A549 (cell line): ENCODE data around the gene ZNF628. TPM values are rescaled to one million over a fixed set of nuclear protein-coding genes. Genes with fewer than 3 reads are reported as not detected.

Experiments used
- ATAC-seq, 2 experiments: fragments of 200-7000 bp in 1 of 2; fragments of >200 bp in 1 of 2; cut with Nextera tagmentation in 1 of 2; cut with Tn5 transposase in 1 of 2; 3 replicates each; pipeline versions ENCODE4 v1.8.0 to v1.9.1; 2018 to 2020; ENCODE audit warnings: mild to moderate bottlenecking in 1 of 2, moderate library complexity in 1 of 2
- CTCF ChIA-PET: fragments of 300-600 bp; sonication (Branson Sonifier 250); formaldehyde crosslinking; extraction: SDS; loops from one replicate; lab custom pipeline; 2021; ENCODE audit warnings: antibody characterized with exemption, inconsistent platforms; lab: Yijun Ruan, JAX
- POLR2A ChIA-PET: fragments of 350-600 bp; formaldehyde crosslinking; extraction: SDS; loops from one replicate; lab custom pipeline; 2021; ENCODE audit warnings: antibody characterized with exemption, inconsistent platforms; lab: Yijun Ruan, JAX
- DNase-seq, 2 experiments: peaks; one replicate each; pipeline versions ENCODE4 v3.0.0 to v3.0.0-alpha.2; 2011 to 2016; ENCODE audit warnings: low read depth in 1 of 2, low spot score in 1 of 2
- FAIRE-seq: peaks from 2 replicates; lab custom pipeline; 2011; peaks lifted over from hg19 to GRCh38; lab: Jason Lieb, UNC
- H3K27ac ChIP-seq, 2 experiments: fragments of >200 bp; sonication (Bioruptor Twin); formaldehyde crosslinking; 3 replicates each; pipeline ENCODE4 v1.5.1; 2016 to 2017
- H3K4me1 ChIP-seq: fragments of >200 bp; sonication (Bioruptor Twin); formaldehyde crosslinking; 3 replicates; pipeline ENCODE4 v1.6.1; 2016
- H3K4me2 ChIP-seq: fragments of >200 bp; sonication (Bioruptor Twin); formaldehyde crosslinking; 3 replicates; pipeline ENCODE4 v1.6.1; 2016
- H3K4me3 ChIP-seq: fragments of >200 bp; sonication (Bioruptor Twin); formaldehyde crosslinking; 3 replicates; pipeline ENCODE4 v1.5.1; 2016
- H3K9me3 ChIP-seq: fragments of >200 bp; sonication (Bioruptor Twin); formaldehyde crosslinking; 3 replicates; pipeline ENCODE4 v1.6.1; 2016
- CBX2 ChIP-seq: fragments of 200-600 bp; sonication (generic); IDR thresholded peaks from 2 replicates; pipeline ENCODE4 v1.6.1; 2016; ENCODE audit warnings: low read depth, mild to moderate bottlenecking, borderline replicate concordance
- CBX8 ChIP-seq: fragments of 200-600 bp; sonication (generic); IDR thresholded peaks from 2 replicates; pipeline ENCODE4 v1.6.1; 2016
- CEBPB ChIP-seq, 2 experiments: fragments of >200 bp in 1 of 2; sonication (Bioruptor Twin) in 1 of 2; formaldehyde crosslinking in 1 of 2; IDR thresholded peaks; 2 replicates each; pipeline ENCODE4 v1.6.1; 2012 to 2016
- EHF ChIP-seq: fragments of 250-450 bp; sonication (Bioruptor Pico); IDR thresholded peaks from 2 replicates; pipeline ENCODE4 v1.5.0; 2020; ENCODE audit warnings: mild to moderate bottlenecking
- EHMT2 ChIP-seq: fragments of 200-600 bp; sonication (generic); IDR thresholded peaks from 2 replicates; pipeline ENCODE4 v1.6.1; 2016; ENCODE audit warnings: antibody characterized with exemption, low read depth, mild to moderate bottlenecking, moderate library complexity
- ESRRA ChIP-seq: fragments of 150-350 bp; IDR thresholded peaks from 2 replicates; pipeline ENCODE4 v1.6.1; 2014; ENCODE audit warnings: mild to moderate bottlenecking, low read length, borderline replicate concordance
- FOSB ChIP-seq: fragments of 250-450 bp; sonication (Bioruptor Pico); IDR thresholded peaks from 2 replicates; pipeline ENCODE4 v1.5.0; 2020; ENCODE audit warnings: mild to moderate bottlenecking, moderate library complexity
- FOXS1 ChIP-seq: fragments of 250-450 bp; sonication (Bioruptor Pico); IDR thresholded peaks from 2 replicates; pipeline ENCODE4 v1.5.0; 2020; ENCODE audit warnings: mild to moderate bottlenecking, moderate library complexity
- HES2 ChIP-seq: fragments of >200 bp; sonication (Bioruptor Twin); formaldehyde crosslinking; IDR thresholded peaks from 2 replicates; pipeline ENCODE4 v1.6.1; 2016
- JUN ChIP-seq, 2 experiments: fragments of >200 bp; sonication (Bioruptor Twin); formaldehyde crosslinking; IDR thresholded peaks; 2 replicates in 1 of 2; 3 replicates in 1 of 2; pipeline ENCODE4 v1.6.1; 2016 to 2017
- MAX ChIP-seq: IDR thresholded peaks from 2 replicates; pipeline ENCODE4 v1.6.1; 2012
- MAZ ChIP-seq: fragments of 150-350 bp; IDR thresholded peaks from 2 replicates; pipeline ENCODE4 v1.6.1; 2014; ENCODE audit warnings: antibody characterized with exemption, low read depth, low read length, borderline replicate concordance
- MYC ChIP-seq: IDR thresholded peaks from 2 replicates; pipeline ENCODE4 v1.6.1; 2012; ENCODE audit warnings: mild to moderate bottlenecking, inconsistent platforms, low read length, improper control_type of control experiment, borderline replicate concordance
- NR3C1 ChIP-seq: fragments of >200 bp; sonication (Bioruptor Twin); formaldehyde crosslinking; IDR thresholded peaks from 3 replicates; pipeline ENCODE4 v1.6.1; 2017
- PHF8 ChIP-seq: fragments of 200-600 bp; sonication (generic); IDR thresholded peaks from 2 replicates; pipeline ENCODE4 v1.6.1; 2016; ENCODE audit warnings: low read depth, mild to moderate bottlenecking, antibody characterized with exemption, moderate library complexity, borderline replicate concordance
- POLR2A ChIP-seq: IDR thresholded peaks from 2 replicates; pipeline ENCODE4 v1.6.1; 2012; ENCODE audit warnings: mild to moderate bottlenecking, low read length
- POLR2AphosphoS2 ChIP-seq: conservative IDR thresholded peaks from 2 replicates; pipeline ENCODE4 v1.6.1; 2012; ENCODE audit warnings: low read length, improper control_type of control experiment, inconsistent platforms
- RAD21 ChIP-seq, 2 experiments: fragments of >200 bp in 1 of 2; sonication (Bioruptor Twin) in 1 of 2; formaldehyde crosslinking in 1 of 2; IDR thresholded peaks in 1 of 2; conservative IDR thresholded peaks in 1 of 2; 2 replicates in 1 of 2; 3 replicates in 1 of 2; pipeline ENCODE4 v1.6.1; 2012 to 2018; ENCODE audit warnings: inconsistent platforms in 1 of 2
- RARB ChIP-seq: fragments of 250-450 bp; sonication (Bioruptor Pico); IDR thresholded peaks from 2 replicates; pipeline ENCODE4 v1.8.0; 2021; ENCODE audit warnings: mild to moderate bottlenecking, moderate library complexity
- RFX5 ChIP-seq: fragments of 450-650 bp; IDR thresholded peaks from 2 replicates; pipeline ENCODE4 v1.7.1; 2014; ENCODE audit warnings: antibody characterized with exemption, mild to moderate bottlenecking, moderate library complexity
- SMC3 ChIP-seq: fragments of >200 bp; sonication (Bioruptor Twin); formaldehyde crosslinking; IDR thresholded peaks from 3 replicates; pipeline ENCODE4 v1.6.1; 2018; ENCODE audit warnings: inconsistent platforms
- TFCP2L1 ChIP-seq: fragments of 250-450 bp; sonication (Bioruptor Pico); IDR thresholded peaks from 2 replicates; pipeline ENCODE4 v1.5.0; 2021; ENCODE audit warnings: mild to moderate bottlenecking
- TP53 ChIP-seq: fragments of 250-450 bp; sonication (Bioruptor Pico); IDR thresholded peaks from 2 replicates; pipeline ENCODE4 v1.5.0; 2021; ENCODE audit warnings: mild to moderate bottlenecking, moderate library complexity
- USF2 ChIP-seq: fragments of 450-650 bp; IDR thresholded peaks from 2 replicates; pipeline ENCODE4 v1.6.1; 2014; ENCODE audit warnings: antibody characterized with exemption
- WGBS: methylation state at CpG from one replicate; pipeline ENCODE4 v1.1.6; 2017; ENCODE audit errors: missing lambda C conversion rate; 5-methylcytosine and 5-hydroxymethylcytosine counted together
- polyA plus RNA-seq, 4 experiments: library from polyadenylated mRNA; depleted of rRNA in 3 of 4; stranded (reverse); fragments of >200 nt; fragmentation: RNase III in 1 of 4; extraction: RNeasy Plus Mini Kit Qiagen cat#74134 plus additional on column Dnase treatment in 1 of 4; gene quantifications; 2 replicates in 3 of 4; 3 replicates in 1 of 4; pipeline ENCODE4 v1.2.3, GENCODE V29; 2011 to 2017
- TF ChIP-seq, protein P1 (sequence below): fragments of >200 bp; sonication (Bioruptor Twin); formaldehyde crosslinking; IDR thresholded peaks from 3 replicates; pipeline ENCODE4 v1.5.1; 2016
- TF ChIP-seq, protein P2 (sequence below): fragments of >200 bp; sonication (Bioruptor Twin); formaldehyde crosslinking; IDR thresholded peaks from 3 replicates; pipeline ENCODE4 v1.6.1; 2016
- TF ChIP-seq, protein P3 (sequence below): IDR thresholded peaks from 2 replicates; pipeline ENCODE4 v1.6.1; 2012

The ZNF628 gene
- polyA plus RNA-seq, 2 of the 4 experiments (the other 2 are of a cell fraction) = 0.32 to 5.7 TPM

GRCh38 chr19:55516878-55517620 is 40.6 kb downstream of the ZNF628 start:
- WGBS = 7% methylated on average over 43 of the region's 61 CpGs
- Histone ChIP-seq H3K9me3 (no peaks in the 10 kb centered on the region), H3K27ac (peak overlapping the region; percentile 78 to 88), H3K4me2 (peak overlapping the region; percentile 93), H3K4me1 (peaks cover 21% of the 10 kb centered on the region), H3K4me3 (peak overlapping the region; percentile 35)
- peak; percentile 72 for TF ChIP-seq ESRRA
- TF ChIP-seq, protein P1, sequence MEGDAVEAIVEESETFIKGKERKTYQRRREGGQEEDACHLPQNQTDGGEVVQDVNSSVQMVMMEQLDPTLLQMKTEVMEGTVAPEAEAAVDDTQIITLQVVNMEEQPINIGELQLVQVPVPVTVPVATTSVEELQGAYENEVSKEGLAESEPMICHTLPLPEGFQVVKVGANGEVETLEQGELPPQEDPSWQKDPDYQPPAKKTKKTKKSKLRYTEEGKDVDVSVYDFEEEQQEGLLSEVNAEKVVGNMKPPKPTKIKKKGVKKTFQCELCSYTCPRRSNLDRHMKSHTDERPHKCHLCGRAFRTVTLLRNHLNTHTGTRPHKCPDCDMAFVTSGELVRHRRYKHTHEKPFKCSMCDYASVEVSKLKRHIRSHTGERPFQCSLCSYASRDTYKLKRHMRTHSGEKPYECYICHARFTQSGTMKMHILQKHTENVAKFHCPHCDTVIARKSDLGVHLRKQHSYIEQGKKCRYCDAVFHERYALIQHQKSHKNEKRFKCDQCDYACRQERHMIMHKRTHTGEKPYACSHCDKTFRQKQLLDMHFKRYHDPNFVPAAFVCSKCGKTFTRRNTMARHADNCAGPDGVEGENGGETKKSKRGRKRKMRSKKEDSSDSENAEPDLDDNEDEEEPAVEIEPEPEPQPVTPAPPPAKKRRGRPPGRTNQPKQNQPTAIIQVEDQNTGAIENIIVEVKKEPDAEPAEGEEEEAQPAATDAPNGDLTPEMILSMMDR = peak; percentile 97
- TF ChIP-seq EHF (CRISPR knock-in tag) = peak; percentile 28; the same call in 1 of the 2 replicates
- TF ChIP-seq JUN (IDR thresholded peaks at IDR 0.05) = peak in 1 of 2 experiments; percentile 43; a peak in 2 of 5 replicates
- TF ChIP-seq SMC3 = peak; percentile 100
- TF ChIP-seq, protein P2, sequence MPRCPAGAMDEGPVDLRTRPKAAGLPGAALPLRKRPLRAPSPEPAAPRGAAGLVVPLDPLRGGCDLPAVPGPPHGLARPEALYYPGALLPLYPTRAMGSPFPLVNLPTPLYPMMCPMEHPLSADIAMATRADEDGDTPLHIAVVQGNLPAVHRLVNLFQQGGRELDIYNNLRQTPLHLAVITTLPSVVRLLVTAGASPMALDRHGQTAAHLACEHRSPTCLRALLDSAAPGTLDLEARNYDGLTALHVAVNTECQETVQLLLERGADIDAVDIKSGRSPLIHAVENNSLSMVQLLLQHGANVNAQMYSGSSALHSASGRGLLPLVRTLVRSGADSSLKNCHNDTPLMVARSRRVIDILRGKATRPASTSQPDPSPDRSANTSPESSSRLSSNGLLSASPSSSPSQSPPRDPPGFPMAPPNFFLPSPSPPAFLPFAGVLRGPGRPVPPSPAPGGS = 0 out of 3 replicates have a peak, but pooled peaks have one; percentile 16
- TF ChIP-seq MAZ = peak; percentile 87; the same call in 1 of the 2 replicates
- TF ChIP-seq CBX2 = no peak
- peak; percentile 70 for TF ChIP-seq MAX
- 0 out of 2 replicates have a peak, but pooled peaks have one; percentile 45 for TF ChIP-seq FOSB (CRISPR knock-in tag)
- TF ChIP-seq RAD21 (conservative IDR thresholded peaks at IDR 0.05 in 1 of 2, IDR thresholded peaks at IDR 0.05 in 1 of 2) = peak; percentile 100
- TF ChIP-seq EHMT2 = no peak
- no peak for TF ChIP-seq CBX8
- TF ChIP-seq RFX5 = peak; percentile 100
- no peak for TF ChIP-seq CEBPB (IDR thresholded peaks at IDR 0.05)
- TF ChIP-seq FOXS1 (CRISPR knock-in tag) = no peak
- TF ChIP-seq, protein P3, sequence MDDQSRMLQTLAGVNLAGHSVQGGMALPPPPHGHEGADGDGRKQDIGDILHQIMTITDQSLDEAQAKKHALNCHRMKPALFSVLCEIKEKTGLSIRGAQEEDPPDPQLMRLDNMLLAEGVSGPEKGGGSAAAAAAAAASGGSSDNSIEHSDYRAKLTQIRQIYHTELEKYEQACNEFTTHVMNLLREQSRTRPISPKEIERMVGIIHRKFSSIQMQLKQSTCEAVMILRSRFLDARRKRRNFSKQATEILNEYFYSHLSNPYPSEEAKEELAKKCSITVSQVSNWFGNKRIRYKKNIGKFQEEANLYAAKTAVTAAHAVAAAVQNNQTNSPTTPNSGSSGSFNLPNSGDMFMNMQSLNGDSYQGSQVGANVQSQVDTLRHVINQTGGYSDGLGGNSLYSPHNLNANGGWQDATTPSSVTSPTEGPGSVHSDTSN = 0 out of 2 replicates have a peak, but pooled peaks have one; percentile 25
- peak; percentile 27; the same call in 1 of the 2 replicates for TF ChIP-seq POLR2A
- TF ChIP-seq RARB (CRISPR knock-in tag) = no peak
- ChIA-PET POLR2A (interaction anchor here (0.5 to 1.2 kb wide), 5 partner anchors 31 to 89 kb away, joined by 3 to 6 read pairs (median 4); partner anchors contain the start of gene FIZ1), CTCF (interaction anchor here (0.6 to 15.3 kb wide), 29 partner anchors 9 to 374 kb away, joined by 3 to 363 read pairs (median 5); partner anchors contain the start of genes FIZ1, SBK2, SBK3 and ZNF524)
- peak; percentile 90 to 95 for ATAC-seq
- peak; percentile 97 to 100 for DNase-seq
- peak; percentile 84 for FAIRE-seq

- CTCF ChIA-PET = interaction anchor here (0.6 to 1.3 kb wide), 14 partner anchors 13 to 445 kb away, joined by 3 to 9 read pairs (median 4); partner anchors contain the start of gene ZNF865
- ATAC-seq = peak; percentile 59 to 65
- POLR2A ChIA-PET = interaction anchor here (0.6 to 1.3 kb wide), 7 partner anchors 30 to 115 kb away, joined by 3 to 13 read pairs (median 4); partner anchors contain the start of genes FIZ1, ZNF524, ZNF784 and ZNF865
- Histone ChIP-seq H3K4me1 (peaks cover 25% of the 10 kb centered on the region), H3K9me3 (no peaks in the 10 kb centered on the region), H3K4me2 (peak overlapping the region; percentile 12), H3K4me3 (no peak overlapping the region), H3K27ac (peak overlapping the region; percentile 18 to 65; a peak in 3 of 6 replicates)
- WGBS = 38% methylated on average over 10 of the region's 10 CpGs
- peak; percentile 92 for FAIRE-seq
- DNase-seq = peak; percentile 85 to 94
- peak in 1 of 2 experiments; percentile 26; a peak in 1 of 4 replicates for TF ChIP-seq CEBPB (IDR thresholded peaks at IDR 0.05)
- no peak for TF ChIP-seq MYC
- no peak for TF ChIP-seq POLR2AphosphoS2
- no peak for TF ChIP-seq NR3C1
- TF ChIP-seq TFCP2L1 (CRISPR knock-in tag) = no peak
- no peak for TF ChIP-seq HES2
- no peak for TF ChIP-seq PHF8
- no peak for TF ChIP-seq ESRRA
- no peak for TF ChIP-seq USF2
- TF ChIP-seq, protein P2 = no peak
- TF ChIP-seq TP53 = no peak
- no peak for TF ChIP-seq CBX8
These were observed 43.3 kb downstream of the ZNF628 start for GRCh38 chr19:55519451-55520311.
